MV-4-11 (cell line): Measurements from ENCODE around the gene ZNF444.

Experiments used
- DNase-seq: peaks from one replicate; lab custom pipeline; 2025; lab: John Stamatoyannopoulos, UW

The ZNF444 gene

DNA sequence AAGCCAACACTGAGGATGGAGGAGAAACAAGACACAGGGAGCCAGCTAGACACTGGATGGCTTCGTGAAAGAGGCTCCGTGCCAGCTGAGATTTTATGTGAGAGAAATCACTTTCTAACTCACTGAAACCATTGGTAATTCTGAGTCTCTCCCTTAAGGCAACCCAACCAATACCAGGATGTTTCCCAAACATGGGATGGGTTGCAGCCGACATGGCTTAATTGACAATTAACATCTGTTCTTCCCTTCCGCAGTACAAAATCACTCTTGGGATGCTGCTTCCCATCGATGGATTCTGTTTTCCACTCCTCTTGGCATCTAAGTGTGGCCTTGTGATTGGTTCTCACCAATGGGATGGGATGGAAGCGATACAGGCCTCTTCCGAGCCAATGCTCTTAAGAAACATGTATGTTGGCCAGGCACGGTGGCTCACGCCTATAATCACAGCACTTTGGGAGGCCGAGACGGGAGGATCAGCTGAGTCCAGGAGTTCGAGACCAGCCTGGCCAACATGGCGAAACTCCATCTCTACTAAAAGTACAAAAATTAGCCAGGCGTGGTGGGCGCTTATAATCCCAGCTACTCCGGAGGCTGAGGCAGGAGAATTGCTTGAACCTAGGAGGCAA, 17.7 kb upstream of the ZNF444 start:
- no peak for DNase-seq

- DNase-seq: no peak
Measured at GRCh38 chr19:56124578-56124977, 16.5 kb upstream of the ZNF444 start.

DNA sequence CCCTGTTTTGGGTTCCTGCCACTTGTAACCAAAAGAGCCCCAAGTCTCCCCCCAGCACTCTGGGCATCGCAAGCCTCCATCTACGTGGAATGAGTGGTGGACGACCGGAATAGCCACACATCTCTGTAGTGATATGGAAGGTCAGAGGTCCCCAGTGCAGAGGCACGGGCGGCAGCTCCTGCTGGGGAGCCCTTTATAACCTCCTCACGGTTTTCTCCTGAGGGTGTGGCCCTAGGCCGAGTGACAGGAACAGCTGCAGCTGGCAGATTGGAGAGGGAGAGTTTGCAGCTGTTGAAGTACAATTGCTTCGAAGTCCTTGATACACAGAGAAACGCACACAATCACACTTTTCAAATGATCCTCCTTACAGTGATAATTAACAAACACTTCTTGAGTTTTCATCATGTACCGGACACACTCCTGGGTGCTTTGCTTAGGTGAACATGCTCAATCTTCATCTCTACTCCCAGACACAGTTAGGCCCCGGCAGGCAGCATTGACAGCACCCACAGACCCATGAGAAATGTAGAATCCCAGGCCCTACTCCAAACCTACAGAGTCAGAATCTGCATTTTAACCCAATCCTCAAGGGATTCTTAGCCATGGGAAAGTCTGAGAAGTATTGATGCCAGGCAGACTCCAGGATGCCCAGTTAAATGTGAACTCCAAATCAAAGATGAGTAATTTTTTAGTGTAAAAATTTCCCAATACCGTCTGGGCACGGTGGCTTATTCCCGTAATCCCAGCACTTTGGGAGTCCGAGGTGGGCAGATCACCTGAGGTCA, 15.1 kb upstream of the ZNF444 start:
- DNase-seq: no peak

GRCh38 chr19:56126983-56127780, 13.9 kb upstream of the ZNF444 start:
- no peak for DNase-seq

DNA sequence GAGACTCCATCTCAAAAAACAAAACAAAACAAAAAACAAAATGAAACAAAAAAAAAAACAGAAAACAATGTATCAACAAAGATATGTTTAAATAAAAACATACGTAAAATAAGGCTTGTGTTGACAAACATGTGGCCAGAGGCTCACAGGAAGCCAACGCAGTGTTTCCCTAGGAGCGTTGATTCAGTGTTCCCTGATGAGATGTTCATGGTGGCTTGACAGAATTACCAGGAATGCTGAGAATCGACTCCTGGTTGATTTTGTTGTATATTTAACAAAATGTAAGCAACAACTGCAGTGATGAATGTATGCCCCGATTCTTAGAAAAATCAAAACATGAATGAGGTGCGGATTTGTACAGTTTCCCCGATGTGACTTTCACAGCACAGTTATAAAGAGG, 11.1 kb upstream of the ZNF444 start:
- DNase-seq: no peak

DNA sequence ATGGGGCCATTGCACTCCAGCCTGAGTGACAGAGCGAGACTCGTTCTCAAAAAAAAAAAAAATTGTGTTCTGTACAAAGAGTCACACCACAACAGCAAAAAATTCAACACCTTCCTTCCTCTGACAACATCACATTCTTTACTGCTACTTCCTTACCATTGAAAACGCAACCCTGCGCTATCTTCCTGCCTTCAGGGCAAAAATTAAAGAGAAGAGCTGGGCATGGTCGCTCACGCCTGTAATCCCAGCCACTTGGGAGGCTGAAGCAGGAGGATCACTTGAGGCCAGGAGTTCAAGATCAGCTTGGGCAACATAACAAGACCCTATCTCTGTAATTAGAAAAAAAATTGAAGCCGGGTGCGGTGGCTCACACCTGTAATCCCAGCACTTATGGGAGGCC, 9.4 kb upstream of the ZNF444 start:
- no peak for DNase-seq

- no peak for DNase-seq
Measured at GRCh38 chr19:56132316-56132822, 8.7 kb upstream of the ZNF444 start.

DNA sequence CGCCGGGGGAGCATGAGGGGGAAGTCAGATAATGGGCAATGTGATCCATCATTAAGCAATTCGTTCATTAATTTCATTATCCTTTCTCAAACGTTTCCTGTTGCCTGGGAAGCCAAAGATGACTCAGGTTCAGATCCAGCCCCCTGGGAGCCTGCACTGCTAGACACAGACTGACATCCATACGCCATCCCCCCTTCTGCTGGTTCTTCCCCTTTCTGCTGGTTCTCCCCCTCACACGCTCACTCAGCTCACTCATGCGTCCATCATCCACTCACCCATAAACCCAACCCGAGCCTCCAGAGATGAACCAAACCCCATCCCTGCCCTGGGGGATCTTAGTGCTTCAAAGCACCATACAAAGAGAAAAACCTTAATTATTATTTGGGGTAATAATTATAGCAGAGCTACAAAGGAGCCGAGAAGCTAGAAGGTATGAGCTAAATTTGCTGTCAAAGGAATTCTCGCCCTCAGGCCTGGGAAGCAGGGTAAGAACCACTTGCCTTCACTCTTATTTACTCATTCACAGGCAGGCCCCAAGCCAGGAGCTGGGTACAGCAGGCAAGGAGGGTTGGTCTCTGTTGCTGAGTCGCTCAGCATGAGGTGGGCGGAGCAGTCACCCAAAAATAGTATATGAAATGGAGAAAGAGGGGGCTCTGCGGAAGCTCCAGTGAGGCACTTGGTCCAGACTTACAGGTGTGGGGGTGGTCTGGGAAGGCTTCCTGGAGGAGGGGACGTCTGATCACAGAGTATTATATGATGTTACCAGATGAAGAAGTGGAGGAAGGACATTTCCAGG, 7.0 kb upstream of the ZNF444 start:
- peak; percentile 74 for DNase-seq

DNA sequence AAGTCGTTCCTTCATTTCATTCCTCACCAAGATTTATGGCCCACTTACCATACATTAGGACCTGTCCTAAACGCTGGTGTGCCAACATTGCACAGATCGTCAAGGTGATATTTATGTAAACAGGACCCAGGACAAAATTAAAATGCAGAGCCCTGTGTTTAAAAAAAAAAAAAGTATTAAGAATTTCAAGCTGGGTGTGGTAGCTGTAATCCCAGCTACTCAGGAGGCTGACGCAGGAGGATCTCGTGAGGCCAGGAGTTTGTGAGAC, 6.5 kb upstream of the ZNF444 start:
- peak; percentile 51 for DNase-seq

GRCh38 chr19:56136362-56136761, 4.7 kb upstream of the ZNF444 start:
- no peak for DNase-seq

- DNase-seq: no peak
Measured at GRCh38 chr19:56137405-56137804, 3.7 kb upstream of the ZNF444 start.

DNA sequence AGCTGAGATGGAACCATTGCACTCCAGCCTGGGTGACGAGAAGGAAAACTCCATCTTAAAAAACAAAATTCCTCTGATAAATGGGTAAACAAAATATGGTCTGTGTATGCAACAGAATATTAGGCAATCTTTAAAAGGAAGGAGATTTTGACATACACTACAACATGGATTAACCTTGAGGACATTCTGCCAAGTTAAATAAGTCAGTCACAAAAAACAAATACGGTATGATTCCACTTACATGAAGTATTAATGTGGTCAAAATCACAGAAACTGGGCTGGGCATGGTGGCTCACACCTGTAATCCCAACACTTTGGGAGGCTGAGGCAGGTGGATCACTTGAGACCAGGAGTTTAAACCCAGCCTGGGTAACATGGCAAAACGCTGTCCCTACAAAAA, 3.0 kb upstream of the ZNF444 start:
- peak; percentile 25 for DNase-seq

DNA sequence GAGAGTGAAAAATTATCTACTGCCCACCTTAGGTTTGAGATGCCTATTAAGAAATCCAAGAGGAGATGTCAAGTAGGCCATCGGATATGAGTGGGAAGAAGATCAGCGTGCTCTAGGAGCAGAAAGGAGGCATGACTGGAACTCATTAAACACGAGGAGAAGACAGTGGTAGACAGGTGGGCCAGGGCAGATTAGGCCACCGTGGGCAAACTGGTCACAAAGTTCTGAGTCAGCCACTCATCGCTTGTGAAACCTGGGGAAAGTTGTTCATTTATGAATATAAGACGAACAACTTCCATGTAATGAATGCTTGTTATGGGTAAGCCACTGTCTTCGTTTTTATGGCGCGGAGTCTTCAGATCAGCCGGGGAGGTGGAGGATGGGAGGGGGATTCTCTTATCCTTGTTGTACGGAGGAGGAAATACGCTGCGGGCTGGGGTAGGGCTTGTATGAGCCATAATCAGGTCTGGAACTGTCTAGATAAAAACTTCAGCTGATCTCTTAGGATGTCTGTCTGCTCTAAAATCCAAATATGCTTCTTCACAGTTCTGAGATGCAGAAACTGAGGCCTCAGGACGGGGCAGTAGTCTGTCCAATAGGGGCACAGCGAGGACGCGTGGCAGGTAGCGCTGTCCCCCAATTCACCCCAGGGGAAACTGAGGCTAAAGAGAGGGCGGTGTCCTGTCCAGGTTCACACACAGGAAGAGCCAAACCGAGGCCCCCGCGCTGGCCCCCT, 1.1 kb upstream of the ZNF444 start:
- DNase-seq: no peak

DNA sequence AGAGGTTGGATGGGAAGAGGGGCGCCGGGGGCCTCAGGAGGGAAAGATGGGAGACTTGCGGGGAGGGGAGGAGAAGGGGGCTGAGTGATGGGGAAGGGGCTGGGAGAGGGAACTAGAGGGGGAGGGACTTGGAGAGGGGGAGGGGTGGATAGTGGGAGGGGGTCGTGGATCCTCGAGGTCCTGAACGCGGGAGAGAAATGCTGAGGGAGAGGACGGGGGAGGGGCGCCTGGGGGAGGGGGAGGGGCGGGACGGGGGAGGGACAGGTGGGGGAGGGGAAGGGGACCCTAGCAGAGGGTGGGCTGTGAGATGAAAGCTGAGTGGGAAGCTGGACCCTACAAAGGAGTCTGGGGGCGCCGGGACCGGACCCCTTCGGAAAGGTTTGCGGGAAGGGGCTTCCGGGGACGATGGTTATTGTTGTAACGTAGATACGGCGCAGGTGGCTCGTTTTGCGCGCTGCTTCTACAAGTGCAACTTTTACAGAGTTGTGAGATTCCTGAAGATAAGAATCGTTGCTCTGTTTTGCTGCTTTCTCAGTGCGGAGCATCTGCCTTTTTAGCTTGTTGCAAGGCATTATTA, 418 bp downstream of the ZNF444 start:
- no peak for DNase-seq

- DNase-seq: no peak
Measured at GRCh38 chr19:56142087-56142787, 1.1 kb downstream of the ZNF444 start.

DNA sequence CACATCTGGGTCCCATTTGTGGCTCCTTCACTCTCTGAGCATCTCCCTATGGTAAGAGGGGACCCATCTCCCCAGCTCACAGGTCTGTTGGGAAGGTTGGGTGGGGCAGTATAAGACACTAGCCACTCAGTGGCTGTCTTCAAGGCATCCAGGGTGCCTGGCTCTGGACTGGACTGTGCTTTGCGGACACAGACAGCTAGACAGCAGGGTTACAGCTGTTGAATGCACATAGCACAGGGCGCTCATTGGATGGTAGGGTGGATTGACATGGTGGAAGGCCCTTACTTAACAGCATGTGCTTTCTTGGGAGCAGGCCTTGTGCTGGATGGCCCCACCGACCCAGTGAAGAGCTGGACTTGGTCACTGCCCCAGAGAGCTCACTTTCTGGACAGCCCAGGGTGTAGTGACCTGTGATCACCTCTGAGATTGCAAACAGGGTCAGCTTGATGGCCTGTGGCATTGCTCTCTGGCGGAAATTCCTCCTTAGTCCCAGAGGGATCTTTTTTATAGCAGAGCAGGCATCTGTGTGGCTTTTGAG, 1.9 kb downstream of the ZNF444 start:
- DNase-seq: no peak

DNA sequence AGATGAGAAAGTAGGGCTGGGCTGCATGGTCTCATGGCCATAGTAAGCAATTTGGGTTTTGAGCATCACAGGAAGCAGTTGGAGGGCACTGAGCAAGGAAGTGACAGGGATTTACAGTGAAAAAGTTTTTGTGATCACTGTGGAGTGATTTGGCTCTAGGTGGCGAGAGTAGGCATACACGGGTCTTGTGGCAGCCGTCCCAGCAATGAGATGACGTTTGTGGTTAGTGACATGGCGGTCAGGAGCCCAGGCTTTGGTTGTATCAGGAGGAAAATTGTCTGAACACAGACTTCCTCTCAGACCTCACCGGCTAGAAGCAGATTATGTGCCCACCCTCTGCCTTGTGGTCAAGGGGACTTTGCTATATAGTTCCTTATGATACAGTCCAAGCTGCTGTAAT, 3.3 kb downstream of the ZNF444 start:
- peak; percentile 63 for DNase-seq

GRCh38 chr19:56144831-56145230, 3.7 kb downstream of the ZNF444 start:
- no peak for DNase-seq

DNA sequence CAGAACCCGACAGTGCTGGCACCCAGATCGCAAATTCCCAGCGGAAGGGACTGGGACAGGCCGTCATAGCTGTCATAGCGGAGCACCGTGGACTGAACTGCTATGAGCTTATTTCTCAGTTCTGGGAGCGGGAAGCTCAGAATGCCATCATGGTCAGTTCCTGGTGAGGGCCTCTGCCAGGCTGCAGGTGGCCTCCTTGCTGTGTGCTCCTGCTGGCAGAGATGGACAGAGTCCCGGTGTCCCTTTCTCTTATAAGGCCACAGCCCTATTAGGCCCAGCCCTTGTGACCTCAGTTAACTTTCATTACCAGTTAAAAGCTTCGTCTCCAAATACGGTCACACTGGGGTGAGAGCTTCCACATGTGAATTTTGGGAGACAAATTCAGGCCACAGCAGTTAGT, 4.6 kb downstream of the ZNF444 start:
- DNase-seq: no peak

- DNase-seq: no peak
Measured at GRCh38 chr19:56146904-56147303, 5.8 kb downstream of the ZNF444 start.
